Hepatocyte (in vitro differentiated cells): Measurements from ENCODE around the gene CAB39L. TPM values are rescaled to one million over a fixed set of nuclear protein-coding genes. Genes with fewer than 3 reads are reported as not detected.

Experiments used
- DNase-seq: peaks from one replicate; pipeline ENCODE4 v3.0.0-alpha.2; 2016; ENCODE audit warnings: low spot score
- H2AFZ ChIP-seq: fragments of 200-600 bp; sonication (generic); 2 replicates; pipeline ENCODE4 v1.6.0; 2016; ENCODE audit warnings: antibody characterized with exemption, mild to moderate bottlenecking
- H3K27ac ChIP-seq: fragments of 200-600 bp; sonication (generic); 2 replicates; pipeline ENCODE4 v1.5.1; 2016; ENCODE audit warnings: mild to moderate bottlenecking
- H3K27me3 ChIP-seq: fragments of 200-600 bp; sonication (generic); 2 replicates; pipeline ENCODE4 v1.6.1; 2016
- H3K36me3 ChIP-seq: fragments of 200-600 bp; sonication (generic); replicated peaks from 2 replicates; pipeline ENCODE4 v1.5.1; 2016; ENCODE audit warnings: low read depth; ENCODE audit not compliant: insufficient read depth
- H3K4me1 ChIP-seq: fragments of 200-600 bp; sonication (generic); 2 replicates; pipeline ENCODE4 v1.5.1; 2016; ENCODE audit warnings: mild to moderate bottlenecking, moderate library complexity; ENCODE audit not compliant: insufficient read depth
- H3K4me2 ChIP-seq: fragments of 200-600 bp; sonication (generic); 2 replicates; pipeline ENCODE4 v1.6.0; 2016
- H3K4me3 ChIP-seq: fragments of 200-600 bp; sonication (generic); 2 replicates; pipeline ENCODE4 v1.5.1; 2016; ENCODE audit warnings: mild to moderate bottlenecking
- H3K79me2 ChIP-seq: fragments of 200-600 bp; sonication (generic); 2 replicates; pipeline ENCODE4 v1.6.0; 2017; ENCODE audit warnings: mild to moderate bottlenecking
- H3K9me2 ChIP-seq: fragments of 200-600 bp; sonication (generic); replicated peaks from 2 replicates; pipeline ENCODE4 v1.6.0; 2017; ENCODE audit warnings: mild to moderate bottlenecking; ENCODE audit not compliant: insufficient read depth
- H3K9me3 ChIP-seq: fragments of 200-600 bp; sonication (generic); 2 replicates; pipeline ENCODE4 v1.5.1; 2016; ENCODE audit warnings: low read depth, mild to moderate bottlenecking
- H4K20me1 ChIP-seq: fragments of 200-600 bp; sonication (generic); 2 replicates; pipeline ENCODE4 v1.6.0; 2016; ENCODE audit warnings: mild to moderate bottlenecking; ENCODE audit not compliant: insufficient read depth, poor library complexity, severe bottlenecking
- CTCF ChIP-seq: fragments of 200-600 bp; sonication (generic); IDR thresholded peaks from 2 replicates; pipeline ENCODE4 v1.5.1; 2016; ENCODE audit warnings: antibody characterized with exemption, mild to moderate bottlenecking; ENCODE audit not compliant: poor library complexity
- EZH2 ChIP-seq: fragments of 200-600 bp; sonication (generic); IDR thresholded peaks from 2 replicates; pipeline ENCODE4 v1.6.1; 2016; ENCODE audit warnings: antibody characterized with exemption, mild to moderate bottlenecking, borderline replicate concordance
- EZH2phosphoT487 ChIP-seq: fragments of 200-600 bp; sonication (generic); IDR thresholded peaks from one replicate; pipeline ENCODE4 v1.6.1; 2018; ENCODE audit warnings: antibody characterized with exemption, mild to moderate bottlenecking, low read depth, moderate library complexity; ENCODE audit not compliant: unreplicated experiment, severe bottlenecking
- WGBS: methylation state at CpG from one replicate; pipeline ENCODE4 v1.1.6; 2016; ENCODE audit warnings: low lambda C conversion rate; ENCODE audit errors: missing lambda C conversion rate; 5-methylcytosine and 5-hydroxymethylcytosine counted together
- polyA plus RNA-seq: library from polyadenylated mRNA; unstranded; fragments of >200 nt; fragmentation: Nextera tagmentation; extraction: Ambion mirVana; gene quantifications from 2 replicates; pipeline ENCODE4 v1.2.1, GENCODE V29; 2016
- total RNA-seq: library from RNA; depleted of rRNA; stranded (reverse); fragments of >200 nt; gene quantifications from 2 replicates; pipeline ENCODE4 v1.2.3, GENCODE V29; 2014

Gene CAB39L
- total and polyA plus RNA-seq, 2 experiments from 2014 or later = 13.7 to 20.4 TPM

GRCh38 chr13:49374585-49375290, 69.1 kb downstream of the CAB39L start:
- no peak overlapping the region for H3K4me2 ChIP-seq

GRCh38 chr13:49373716-49374115, 70.1 kb downstream of the CAB39L start:
- H4K20me1 ChIP-seq = no peaks in the 10 kb centered on the region
- H3K27me3 ChIP-seq = no peaks in the 10 kb centered on the region
- no peak overlapping the region for H3K27ac ChIP-seq
- TF ChIP-seq EZH2 (no peak), EZH2phosphoT487 (no peak), CTCF (no peak)
- no peaks in the 10 kb centered on the region for H3K9me3 ChIP-seq
- H3K9me2 ChIP-seq = no peaks in the 10 kb centered on the region
- DNase-seq = no peak
- H3K4me2 ChIP-seq = no peak overlapping the region
- H3K79me2 ChIP-seq = no peaks in the 10 kb centered on the region
- no peaks in the 10 kb centered on the region for H3K36me3 ChIP-seq
- no peaks in the 10 kb centered on the region for H3K4me1 ChIP-seq
- no peak overlapping the region for H3K4me3 ChIP-seq
- 54% methylated on average over 2 of the region's 2 CpGs for whole genome bisulfite sequencing
- H2AFZ ChIP-seq = no peak overlapping the region

More at GRCh38 chr13:49374585-49375290, 69.1 kb downstream of the CAB39L start:
- Histone ChIP-seq H3K36me3 (no peaks in the 10 kb centered on the region), H3K4me3 (no peak overlapping the region), H3K79me2 (no peaks in the 10 kb centered on the region), H3K4me1 (no peaks in the 10 kb centered on the region), H4K20me1 (no peaks in the 10 kb centered on the region), H3K27ac (no peak overlapping the region), H3K27me3 (no peaks in the 10 kb centered on the region), H2AFZ (no peak overlapping the region), H3K9me3 (no peaks in the 10 kb centered on the region), H3K9me2 (no peaks in the 10 kb centered on the region)
- DNase-seq = no peak
- 77% methylated on average over 4 of the region's 4 CpGs for WGBS
- TF ChIP-seq EZH2 (no peak), EZH2phosphoT487 (no peak), CTCF (no peak)

GRCh38 chr13:49371943-49372613, 71.8 kb downstream of the CAB39L start:
- no peaks in the 10 kb centered on the region for H3K79me2 ChIP-seq
- no peak for DNase-seq
- no peaks in the 10 kb centered on the region for H3K4me1 ChIP-seq
- no peaks in the 10 kb centered on the region for H3K27me3 ChIP-seq
- H3K9me2 ChIP-seq = no peaks in the 10 kb centered on the region
- H2AFZ ChIP-seq = no peak overlapping the region
- no peaks in the 10 kb centered on the region for H4K20me1 ChIP-seq
- TF ChIP-seq EZH2phosphoT487 (no peak), EZH2 (no peak), CTCF (no peak)
- H3K36me3 ChIP-seq = no peaks in the 10 kb centered on the region
- no peak overlapping the region for H3K4me3 ChIP-seq
- no peaks in the 10 kb centered on the region for H3K9me3 ChIP-seq
- WGBS = 40% methylated on average over 4 of the region's 4 CpGs
- H3K4me2 ChIP-seq = no peak overlapping the region
- H3K27ac ChIP-seq = no peak overlapping the region
